IMR-90 (cell line): ENCODE measurements around the gene CATSPER3. TPM values are rescaled to one million over a fixed set of nuclear protein-coding genes. Genes with fewer than 3 reads are reported as not detected.

Source experiments
- ATAC-seq: fragments of 200-7000 bp; cut with Tn5 transposase; 2 replicates; pipeline ENCODE4 v1.9.1; 2020; ENCODE audit warnings: low read depth, mild to moderate bottlenecking, moderate library complexity
- BruUV-seq: library from RNA; stranded (reverse); fragments of 400-500 nt; replicated peaks from 2 replicates; lab custom pipeline; 2021; lab: Mats Ljungman, UMichigan
- CTCF ChIA-PET: fragments of 300-600 bp; formaldehyde crosslinking; extraction: SDS; loops from one replicate; lab custom pipeline; 2021; ENCODE audit warnings: antibody characterized with exemption; lab: Yijun Ruan, JAX
- POLR2A ChIA-PET: fragments of 300-600 bp; sonication (Branson Sonifier 250); formaldehyde crosslinking; loops from one replicate; lab custom pipeline; 2022; ENCODE audit warnings: antibody characterized with exemption; ENCODE audit not compliant: unreplicated experiment; lab: Charles Lee
- DNase-seq: peaks from one replicate; pipeline ENCODE4 v3.0.0; 2013
- H2AFZ ChIP-seq: replicated peaks from 2 replicates; pipeline ENCODE3; 2013; ENCODE audit warnings: low read length, mild to moderate bottlenecking; ENCODE audit not compliant: poor library complexity
- H2AK5ac ChIP-seq: 2 replicates; pipeline ENCODE4 v1.6.1; 2013; ENCODE audit warnings: low read depth, low read length, inconsistent platforms
- H2AK9ac ChIP-seq: replicated peaks from 2 replicates; pipeline ENCODE3; 2013; ENCODE audit warnings: mild to moderate bottlenecking, low read depth, low read length, moderate library complexity; ENCODE audit not compliant: poor library complexity
- H2BK120ac ChIP-seq: 2 replicates; pipeline ENCODE4 v1.6.1; 2013; ENCODE audit warnings: low read depth, low read length, inconsistent platforms
- H2BK15ac ChIP-seq: 3 replicates; pipeline ENCODE4 v1.6.1; 2013; ENCODE audit warnings: low read depth, low read length, inconsistent platforms
- H2BK20ac ChIP-seq: 2 replicates; pipeline ENCODE4 v1.6.1; 2013; ENCODE audit warnings: low read depth, mild to moderate bottlenecking, inconsistent platforms, low read length, moderate library complexity
- H2BK5ac ChIP-seq: 2 replicates; pipeline ENCODE4 v1.6.1; 2013; ENCODE audit warnings: mild to moderate bottlenecking, low read depth, low read length, inconsistent platforms; ENCODE audit not compliant: poor library complexity, severe bottlenecking
- H3K14ac ChIP-seq: replicated peaks from 2 replicates; pipeline ENCODE4 v1.6.1; 2013; ENCODE audit warnings: low read depth, low read length, inconsistent platforms
- H3K18ac ChIP-seq: 2 replicates; pipeline ENCODE4 v1.6.1; 2013; ENCODE audit warnings: low read depth, low read length, control low read depth
- H3K23ac ChIP-seq: 2 replicates; pipeline ENCODE4 v1.6.1; 2013; ENCODE audit warnings: low read depth, low read length, inconsistent platforms
- H3K27ac ChIP-seq: 2 replicates; pipeline ENCODE4 v1.5.1; 2013; ENCODE audit warnings: mild to moderate bottlenecking, control low read depth, low read length; ENCODE audit not compliant: insufficient read depth
- H3K27me3 ChIP-seq: 2 replicates; pipeline ENCODE4 v1.6.1; 2013; ENCODE audit warnings: low read length; ENCODE audit not compliant: control insufficient read depth, insufficient read depth
- H3K36me3 ChIP-seq: 2 replicates; pipeline ENCODE4 v1.6.1; 2013; ENCODE audit warnings: low read length, mixed read lengths; ENCODE audit not compliant: control insufficient read depth, insufficient read depth
- H3K4ac ChIP-seq: 2 replicates; pipeline ENCODE4 v1.6.1; 2013; ENCODE audit warnings: low read depth, low read length, inconsistent platforms
- H3K4me1 ChIP-seq: 2 replicates; pipeline ENCODE4 v1.6.1; 2013; ENCODE audit warnings: low read length, mixed read lengths; ENCODE audit not compliant: control insufficient read depth, insufficient read depth
- H3K4me2 ChIP-seq: 2 replicates; pipeline ENCODE4 v1.6.1; 2013; ENCODE audit warnings: low read depth, mild to moderate bottlenecking, control low read depth, low read length, moderate library complexity
- H3K4me3 ChIP-seq: 2 replicates; pipeline ENCODE4 v1.5.1; 2013; ENCODE audit warnings: low read depth, mild to moderate bottlenecking, control low read depth, low read length, moderate library complexity; ENCODE audit not compliant: insufficient read depth
- H3K56ac ChIP-seq: 2 replicates; pipeline ENCODE4 v1.6.1; 2013; ENCODE audit warnings: low read length, inconsistent platforms; ENCODE audit not compliant: insufficient read depth; ENCODE audit errors: extremely low read depth
- H3K79me1 ChIP-seq, 2 experiments: 2 replicates each; pipeline ENCODE4 v1.6.1; 2013; ENCODE audit warnings: low read length in 2 of 2, inconsistent platforms in 1 of 2, low read depth in 1 of 2
- H3K9ac ChIP-seq: 2 replicates; pipeline ENCODE4 v1.6.1; 2013; ENCODE audit warnings: low read depth, low read length, control low read depth
- H3K9me1 ChIP-seq: 2 replicates; pipeline ENCODE4 v1.6.1; 2013; ENCODE audit warnings: low read length, inconsistent platforms; ENCODE audit not compliant: insufficient read depth
- H3K9me3 ChIP-seq: 2 replicates; pipeline ENCODE4 v1.6.1; 2013; ENCODE audit warnings: low read length; ENCODE audit not compliant: control insufficient read depth, insufficient read depth
- H4K20me1 ChIP-seq: 2 replicates; pipeline ENCODE4 v1.6.1; 2013; ENCODE audit warnings: low read length, inconsistent platforms; ENCODE audit not compliant: insufficient read depth
- H4K5ac ChIP-seq: 2 replicates; pipeline ENCODE4 v1.6.1; 2013; ENCODE audit warnings: mild to moderate bottlenecking, low read depth, low read length, control low read depth
- H4K8ac ChIP-seq, 2 experiments: 2 replicates each; pipeline ENCODE4 v1.6.1; 2013; ENCODE audit warnings: low read depth in 2 of 2, low read length in 2 of 2, control low read depth in 1 of 2, inconsistent platforms in 1 of 2
- H4K91ac ChIP-seq: 2 replicates; pipeline ENCODE4 v1.6.1; 2013; ENCODE audit warnings: low read depth, low read length, inconsistent platforms; ENCODE audit not compliant: insufficient read depth
- BHLHE40 ChIP-seq: fragments of 150-350 bp; IDR thresholded peaks from 2 replicates; pipeline ENCODE4 v1.6.1; 2016; ENCODE audit warnings: mild to moderate bottlenecking, low read depth, low read length
- CTCF ChIP-seq: conservative IDR thresholded peaks from 2 replicates; pipeline ENCODE4 v1.5.1; 2012; ENCODE audit warnings: mild to moderate bottlenecking, low read depth, low read length, improper control_type of control experiment
- RAD21 ChIP-seq: IDR thresholded peaks from 2 replicates; pipeline ENCODE4 v1.6.1; 2012; ENCODE audit warnings: low read length, improper control_type of control experiment
- WGBS, 2 experiments: methylation state at CpG; one replicate each; pipeline versions ENCODE4 v1.1.5 to v1.1.7; 2013; ENCODE audit warnings: missing lambda C conversion rate in 2 of 2; ENCODE audit not compliant: insufficient read length in 1 of 2; ENCODE audit errors: extremely low coverage in 2 of 2; 5-methylcytosine and 5-hydroxymethylcytosine counted together
- dilution Hi-C: fragments of 300-500 bp; cut with HindIII; formaldehyde crosslinking; loops from one replicate; pipeline ENCODE4 v1.14.3; 2018; ENCODE audit warnings: low sequenced_read_pairs; ENCODE audit not compliant: unreplicated experiment
- in situ Hi-C: fragments of 300-500 bp; cut with MboI; formaldehyde crosslinking; loops from 3 replicates; pipeline ENCODE4 v1.14.3; 2019; ENCODE audit warnings: low sequenced_read_pairs, inconsistent platforms, mixed read lengths
- intact Hi-C: fragments of 100-400 bp; cut with micrococcal nuclease; formaldehyde crosslinking; loops from 2 replicates; pipeline ENCODE4 v1.10.0; 2022
- polyA plus RNA-seq, 3 experiments: library from polyadenylated mRNA; depleted of rRNA; stranded (reverse); fragments of >200 nt; gene quantifications; 2 replicates each; pipeline ENCODE4 v1.2.3, GENCODE V29; 2012; ENCODE audit warnings: low replicate concordance in 1 of 3
- total RNA-seq: library from RNA; depleted of rRNA; stranded (reverse); fragments of >200 nt; gene quantifications from 2 replicates; pipeline ENCODE4 v1.2.3, GENCODE V29; 2012

Gene CATSPER3
- total and polyA plus RNA-seq, 2 of the 4 experiments (the other 2 are of a cell fraction) = under 0.01 to 0.12 TPM

GRCh38 chr5:135032695-135032998 lies 64.9 kb downstream of the CATSPER3 start:
- no peak overlapping the region for H3K23ac ChIP-seq
- peak overlapping the region; percentile 26 for H2BK5ac ChIP-seq
- peak overlapping the region in 1 of 2 experiments; percentile 67; a peak in 2 of 4 replicates for H4K8ac ChIP-seq
- H3K18ac ChIP-seq = peak overlapping the region; percentile 47; the same call in 1 of the 2 replicates
- H3K9ac ChIP-seq = peak overlapping the region; percentile 95
- H3K4me2 ChIP-seq = peak overlapping the region; percentile 88
- H3K79me1 ChIP-seq = peaks cover 3 to 32% of the 10 kb centered on the region in 2 experiments; a peak in 3 of 4 replicates
- no peak overlapping the region for H4K91ac ChIP-seq
- peaks cover 20% of the 10 kb centered on the region for H4K20me1 ChIP-seq
- BruUV-seq = no TSS peak
- peaks cover 7% of the 10 kb centered on the region for H3K9me3 ChIP-seq
- H2AFZ ChIP-seq = peak overlapping the region; percentile 52
- intact Hi-C loops = loop anchor here (2.0 to 5.0 kb wide), 4 partner anchors 106 to 230 kb away; no protein-coding TSS in a partner anchor
- H4K5ac ChIP-seq = no peak overlapping the region
- in situ Hi-C loops = no loop called here
- POLR2A ChIA-PET = interaction anchor here (1.7 kb wide), 1 partner anchor 107 kb away, joined by 4 read pairs; no protein-coding TSS in a partner anchor
- peaks cover 34% of the 10 kb centered on the region for H3K36me3 ChIP-seq
- no peak overlapping the region for H2BK15ac ChIP-seq
- H3K9me1 ChIP-seq = 0 out of 2 replicates have a peak, but pooled peaks cover 6% of the 10 kb centered on the region
- no peak overlapping the region for H2BK20ac ChIP-seq
- no peak for ATAC-seq
- no peak overlapping the region for H3K14ac ChIP-seq
- H3K27me3 ChIP-seq = peaks cover 8% of the 10 kb centered on the region
- H3K4ac ChIP-seq = no peak overlapping the region
- H2AK9ac ChIP-seq = peak overlapping the region; percentile 6
- peaks cover 19% of the 10 kb centered on the region; the same call in 1 of the 2 replicates for H3K4me1 ChIP-seq
- H3K4me3 ChIP-seq = peak overlapping the region; percentile 60
- no peak overlapping the region for H2AK5ac ChIP-seq
- CTCF ChIA-PET = interaction anchor here (0.9 kb wide), 1 partner anchor 176 kb away, joined by 3 read pairs; no protein-coding TSS in a partner anchor
- H3K27ac ChIP-seq = peak overlapping the region; percentile 73
- dilution Hi-C loops = no loop called here
- no peak overlapping the region; the same call in 1 of the 2 replicates for H2BK120ac ChIP-seq
- WGBS, 2 experiments = 0% methylated on average over 1 of the region's 18 CpGs; no CpG with 5 or more reads in 1 of the 2 experiments
- TF ChIP-seq CTCF (no peak), BHLHE40 (no peak), RAD21 (no peak)
- DNase-seq = no peak
- peak overlapping the region; percentile 48; the same call in 1 of the 2 replicates for H3K56ac ChIP-seq
